ENCODE results near the gene SLC6A20.

Gene SLC6A20

DNA sequence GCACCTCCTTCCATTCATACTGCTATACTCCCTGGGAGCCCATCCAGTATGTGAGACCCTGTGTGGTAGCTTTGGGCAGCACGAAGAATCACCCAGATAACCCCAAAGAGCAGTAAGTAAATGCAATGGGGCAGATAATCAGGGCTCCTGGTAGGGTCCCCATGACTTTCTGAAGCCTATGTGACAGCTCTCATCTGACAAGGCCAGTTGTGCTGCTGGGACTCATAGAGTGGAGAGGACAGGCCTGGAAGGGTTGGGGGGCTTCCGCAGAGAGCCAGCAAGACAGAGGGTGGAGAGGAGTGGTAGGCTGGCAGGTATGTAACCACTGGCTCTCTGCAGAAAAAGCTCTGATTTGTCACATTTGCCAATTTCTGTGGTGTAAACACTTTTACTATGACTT lies 3.2 kb upstream of the SLC6A20 start:
- DNase-seq, result no peak

DNA sequence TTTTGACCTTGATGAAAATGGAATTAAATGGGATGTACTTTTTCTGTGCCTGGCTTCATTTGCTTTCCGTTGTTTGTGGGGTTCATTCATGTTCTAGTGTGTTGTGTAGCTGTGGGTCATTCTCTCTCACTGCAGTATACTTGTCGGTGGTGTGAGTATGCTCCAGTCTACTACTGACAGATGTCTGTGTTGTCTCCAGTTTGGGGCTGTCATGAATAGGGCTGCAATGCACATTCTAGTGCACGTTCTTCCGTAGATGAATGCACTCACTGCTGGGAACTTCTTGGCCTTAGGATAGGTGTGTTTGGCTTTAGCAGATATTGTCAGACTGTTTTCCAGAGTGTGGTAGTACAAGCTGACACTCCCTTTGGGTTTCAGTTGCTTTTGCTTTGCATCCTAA lies 1.7 kb upstream of the SLC6A20 start:
- no peak for DNase-seq

DNA sequence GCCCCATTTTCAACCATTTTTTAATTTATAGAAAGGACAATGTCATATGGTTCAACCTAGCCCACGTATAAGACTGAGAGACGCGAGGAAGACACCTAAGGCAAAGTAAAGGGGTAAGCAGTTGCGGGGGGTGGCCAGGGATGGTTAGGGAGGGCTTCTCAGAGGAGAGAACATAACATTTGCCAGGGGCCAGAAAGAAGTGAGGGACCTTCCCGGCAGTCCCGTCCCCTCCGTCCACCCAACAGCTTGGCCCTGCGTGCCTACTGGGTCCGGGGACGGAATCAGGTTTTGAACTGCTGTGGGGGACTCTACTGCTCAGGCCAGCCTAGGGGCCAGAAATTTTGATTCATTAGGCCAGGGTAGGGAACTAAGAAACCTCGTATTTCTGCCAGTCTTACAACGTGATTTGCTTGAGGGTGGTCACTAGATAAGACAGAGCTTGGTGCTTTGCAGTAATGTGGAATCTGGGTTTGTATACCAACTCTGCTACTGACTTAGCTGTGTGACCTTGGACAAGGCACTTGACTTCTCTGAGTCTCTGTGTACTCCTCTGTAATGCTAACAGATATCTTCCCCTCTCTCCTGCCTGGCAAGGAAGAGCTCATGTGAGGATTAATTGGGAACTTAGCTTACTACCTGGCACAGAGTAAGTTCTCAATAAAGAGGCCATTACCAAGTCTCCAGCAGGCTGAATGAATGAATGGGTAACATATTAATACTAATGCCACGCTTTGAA lies 734 bp upstream of the SLC6A20 start:
- no peak for DNase-seq

DNA sequence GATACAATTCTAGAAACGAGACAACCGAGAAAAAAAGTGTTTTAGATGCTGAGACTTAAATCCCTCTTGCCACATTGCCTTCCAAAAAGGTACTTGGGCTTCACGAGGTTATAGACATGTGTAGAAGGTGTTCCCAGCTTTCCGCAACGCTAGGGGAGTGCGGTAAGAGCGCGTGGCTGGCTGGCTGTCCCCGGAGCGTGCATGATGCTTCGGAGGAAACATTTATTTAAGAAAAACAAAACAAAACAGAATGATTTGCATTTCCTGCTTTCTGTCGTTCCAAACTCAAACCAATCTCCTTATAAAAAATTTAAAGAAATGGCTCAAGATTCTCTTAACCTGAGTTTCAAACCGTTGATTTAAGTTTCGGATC lies 841 bp downstream of the SLC6A20 start:
- DNase-seq, result no peak

DNA sequence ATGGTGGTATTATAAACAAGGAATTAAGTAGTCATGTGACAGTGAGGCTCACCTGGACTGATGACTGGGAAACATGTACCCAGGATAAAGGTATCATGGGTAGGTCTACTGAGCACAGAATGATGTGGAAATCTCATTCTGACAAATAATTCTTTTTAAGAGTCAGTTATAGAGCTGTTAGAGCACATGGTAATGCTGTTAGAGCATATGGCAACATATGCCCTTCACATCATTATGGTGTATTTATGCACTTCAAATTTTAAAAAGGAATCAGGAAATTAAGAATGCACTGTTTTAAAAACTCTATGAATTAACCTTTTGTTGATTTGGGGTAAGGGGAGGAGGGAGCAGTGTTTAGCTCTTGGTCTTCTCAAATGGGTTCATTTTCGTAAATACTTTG lies 1.7 kb downstream of the SLC6A20 start:
- DNase-seq, result no peak

DNA sequence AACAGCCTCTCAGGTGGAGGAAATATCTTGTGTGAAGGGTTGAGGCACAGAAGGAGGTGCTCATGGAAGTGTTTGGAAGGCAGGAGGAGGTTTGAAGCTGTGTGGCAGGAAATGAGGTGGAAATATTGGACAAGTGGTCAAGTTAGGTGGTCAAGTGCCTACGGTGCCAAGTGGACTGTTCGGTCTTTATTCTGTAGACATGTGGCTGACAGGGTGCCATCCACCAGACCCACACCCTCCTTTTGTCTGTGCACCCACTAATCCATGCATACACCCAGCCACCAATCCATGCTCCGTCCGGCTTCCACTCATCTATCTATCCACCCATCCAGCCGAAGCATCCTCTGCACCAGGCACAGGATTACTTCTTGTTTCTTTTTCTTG lies 2.2 kb downstream of the SLC6A20 start:
- DNase-seq, result no peak

DNA sequence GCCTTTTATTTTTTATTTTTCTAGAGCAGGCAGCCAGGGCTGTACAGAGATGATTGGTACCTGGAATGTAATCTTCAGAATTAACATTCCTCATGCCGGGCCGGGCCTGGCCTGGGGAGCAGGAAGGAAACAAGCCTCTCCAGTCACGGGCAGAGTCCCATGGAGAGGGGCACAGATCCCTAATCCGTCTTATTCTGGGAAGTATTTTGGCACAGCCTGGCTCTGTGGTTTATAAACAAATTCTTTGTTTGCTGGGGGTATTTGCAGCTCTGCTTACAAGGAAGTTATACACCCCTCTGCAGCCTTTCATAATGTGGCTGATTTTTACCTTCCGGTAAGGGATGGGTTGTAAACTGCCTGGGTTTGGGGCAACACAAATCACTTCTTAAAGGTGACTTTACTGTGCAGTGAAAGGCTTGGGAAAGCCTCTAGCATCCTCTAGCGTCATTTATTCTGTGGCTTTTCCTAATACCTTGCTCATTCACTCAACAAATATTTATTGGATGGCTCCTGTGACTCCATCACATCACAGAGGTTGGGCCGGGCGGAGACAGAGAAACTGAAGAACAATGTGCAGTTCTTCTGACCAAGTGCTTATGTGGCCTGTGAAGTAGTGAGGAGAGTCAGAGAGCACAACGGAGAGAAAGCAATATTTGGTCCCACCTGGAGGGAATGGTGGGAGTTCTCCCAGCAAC lies 2.7 kb downstream of the SLC6A20 start:
- no peak for DNase-seq

DNA sequence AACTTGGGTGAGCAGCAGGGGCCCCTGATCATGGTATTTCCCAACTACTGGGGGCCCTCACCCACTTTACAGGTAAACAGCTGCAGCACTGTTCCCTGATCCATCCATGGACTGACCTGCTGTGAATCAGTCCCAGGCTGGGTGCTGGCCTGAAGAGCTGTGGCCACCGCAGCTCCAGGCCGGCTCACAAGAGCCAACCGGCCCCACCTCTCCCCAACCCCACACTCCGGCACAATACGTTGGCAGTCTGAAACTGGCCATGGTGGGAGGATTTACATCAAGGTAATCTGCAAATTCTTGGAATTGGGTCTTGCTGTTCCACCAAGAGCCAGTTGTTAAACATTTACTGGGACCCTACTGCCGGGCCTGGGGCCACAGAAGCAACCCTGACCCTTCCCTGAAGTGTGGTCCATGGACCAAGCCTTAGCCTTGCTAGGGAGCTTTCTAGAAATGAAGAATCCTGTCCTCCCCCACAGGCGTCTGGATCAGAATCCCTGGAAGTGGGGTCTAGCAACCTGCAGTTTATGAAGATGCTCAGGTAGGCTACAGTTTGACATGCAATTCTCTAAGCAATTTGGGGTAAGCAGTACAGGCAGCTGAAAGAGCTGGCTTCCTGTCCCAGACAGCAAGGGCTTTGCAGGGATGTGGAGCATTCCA lies 3.7 kb downstream of the SLC6A20 start:
- no peak for DNase-seq

DNA sequence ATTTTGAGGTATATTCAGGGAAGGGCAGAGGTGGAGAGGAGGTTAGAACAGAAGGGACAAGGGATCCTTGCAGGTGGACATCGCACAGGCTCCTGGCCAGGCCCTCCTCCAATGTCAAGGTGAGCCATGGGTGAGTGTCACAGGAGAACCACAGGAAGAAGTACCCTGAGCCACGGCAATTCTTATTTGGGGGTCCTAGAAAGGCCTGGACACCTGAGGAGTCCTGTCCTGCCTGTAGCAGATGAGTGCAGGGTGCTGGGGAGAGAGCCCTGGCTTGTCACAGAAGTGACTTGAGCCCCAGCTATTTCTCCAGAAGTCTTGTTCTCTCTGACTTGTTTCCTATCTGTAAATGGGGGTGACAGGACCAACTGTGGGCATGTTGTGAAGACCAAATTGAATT lies 4.3 kb downstream of the SLC6A20 start:
- no peak for DNase-seq

DNA sequence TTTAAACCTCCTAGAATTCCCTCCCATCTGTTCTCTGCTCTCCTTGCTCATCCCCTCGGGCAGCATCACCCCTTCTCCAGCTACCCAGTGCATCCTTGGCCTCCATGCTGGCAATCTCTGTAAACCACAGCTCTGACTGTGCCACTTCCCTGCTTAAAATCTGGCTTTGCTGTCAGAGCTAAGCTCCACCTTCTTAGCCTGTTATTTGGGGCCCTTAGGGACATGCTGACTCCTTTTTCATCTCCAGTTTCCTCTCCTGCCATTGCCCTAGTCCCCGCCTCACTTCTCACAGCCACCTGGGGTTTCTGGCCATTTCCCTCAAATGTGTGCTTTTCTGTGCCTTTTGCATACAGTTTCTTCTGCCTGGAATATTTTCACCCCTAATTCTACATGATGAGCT lies 5.7 kb downstream of the SLC6A20 start:
- DNase-seq, result no peak

DNA sequence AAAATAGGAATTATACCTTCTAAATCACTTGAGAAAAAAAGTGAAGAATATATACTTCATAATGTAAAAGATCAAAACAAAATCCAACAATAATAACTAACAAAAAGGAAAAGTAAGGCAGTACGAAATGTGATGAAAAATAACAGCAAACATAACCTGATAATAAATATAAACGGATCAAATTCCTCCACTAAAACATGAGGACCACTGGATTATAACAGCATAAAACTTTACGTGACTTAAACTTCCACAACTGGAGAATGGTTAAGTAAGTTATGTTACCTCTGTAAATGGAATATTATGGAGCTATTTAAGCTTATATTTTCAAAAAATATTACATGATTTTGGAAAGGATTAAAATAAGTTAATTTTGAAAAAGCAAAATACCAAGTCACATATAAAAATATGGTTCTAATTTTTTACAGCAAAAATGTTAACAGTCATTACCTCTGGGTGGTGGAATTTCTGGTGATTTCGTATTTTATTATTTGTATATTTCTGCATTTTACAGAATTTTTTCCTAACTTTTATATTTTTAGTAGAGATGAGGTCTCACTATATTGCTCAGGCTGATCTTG lies 7.0 kb downstream of the SLC6A20 start:
- DNase-seq, result no peak

DNA sequence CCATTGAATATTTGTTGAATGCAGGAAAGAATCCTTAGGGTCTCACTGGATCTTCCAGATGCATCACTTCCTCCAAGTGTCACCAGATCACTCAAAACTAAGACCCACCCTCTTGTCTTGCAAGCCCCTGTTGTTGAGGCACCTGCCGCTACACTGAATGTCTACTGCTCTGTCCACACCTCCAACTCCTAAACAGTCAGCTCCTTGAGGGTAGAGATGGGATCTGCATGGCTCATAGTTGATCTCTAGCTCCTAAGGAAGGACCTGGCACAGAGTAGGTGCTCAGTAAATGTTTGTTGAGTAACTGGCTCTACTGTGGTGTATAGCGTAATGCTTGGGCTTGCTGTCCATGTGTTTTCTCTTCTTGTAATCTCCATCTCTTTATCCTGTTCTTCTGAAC lies 8.8 kb downstream of the SLC6A20 start:
- DNase-seq, result no peak

DNA sequence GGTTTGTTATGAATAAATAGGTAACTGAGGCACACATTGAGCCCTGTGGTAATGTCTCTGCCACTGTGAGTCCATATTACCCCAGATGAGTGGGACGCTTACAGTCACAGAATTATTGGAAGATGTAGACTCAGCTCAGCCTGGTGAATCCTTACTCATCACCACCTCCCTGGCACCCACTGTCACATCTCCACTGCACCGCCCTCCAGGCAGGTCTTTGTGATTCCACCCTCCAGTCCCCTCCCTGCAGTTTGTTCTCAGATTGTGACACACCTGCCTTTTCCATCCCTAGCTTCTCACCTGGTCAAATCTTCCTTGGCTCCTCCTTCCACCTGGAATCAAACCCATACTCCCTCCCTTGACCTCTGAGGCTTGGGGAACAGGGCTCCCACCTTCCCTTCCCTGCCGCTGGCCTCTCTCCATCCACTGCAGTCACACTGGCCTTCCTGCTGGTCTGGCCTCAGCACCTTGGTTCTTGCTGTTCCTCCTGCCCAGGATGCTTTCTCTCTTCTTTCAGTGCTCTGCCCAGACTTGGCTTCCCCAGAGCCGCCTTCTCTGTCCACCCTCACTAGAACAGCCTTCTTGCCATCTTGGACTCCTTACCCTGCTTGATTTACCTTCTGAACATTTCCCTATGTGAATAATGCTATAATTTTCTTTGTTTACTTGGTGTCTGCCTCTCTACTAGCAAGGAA lies 9.4 kb downstream of the SLC6A20 start:
- DNase-seq, result no peak

DNA sequence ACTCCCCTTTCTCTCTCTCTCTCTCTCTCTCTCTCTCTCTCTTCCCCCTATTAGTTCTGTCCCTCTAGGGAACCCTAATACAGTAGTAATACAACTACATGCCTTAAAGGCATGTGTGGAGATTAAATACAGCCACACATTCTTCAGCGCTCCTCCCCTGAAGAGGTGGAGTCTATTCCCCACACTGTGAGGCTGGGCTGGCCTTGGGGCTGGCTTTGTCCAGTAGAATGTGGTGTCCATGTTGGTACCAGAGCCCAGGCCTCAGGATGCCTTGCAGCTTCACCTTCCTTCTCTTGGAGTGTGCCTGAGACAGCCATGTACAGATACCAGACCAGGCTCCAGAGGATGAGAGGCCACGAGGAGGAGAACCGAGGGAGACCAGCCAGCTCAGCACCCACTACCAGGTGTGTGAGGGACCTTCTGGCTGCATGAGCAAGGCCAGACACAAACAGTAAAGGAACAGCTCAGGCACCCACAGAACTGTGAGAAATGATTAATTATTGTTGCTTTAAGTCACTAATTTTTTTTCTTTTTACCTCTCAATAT lies 10.7 kb downstream of the SLC6A20 start:
- DNase-seq, result no peak

DNA sequence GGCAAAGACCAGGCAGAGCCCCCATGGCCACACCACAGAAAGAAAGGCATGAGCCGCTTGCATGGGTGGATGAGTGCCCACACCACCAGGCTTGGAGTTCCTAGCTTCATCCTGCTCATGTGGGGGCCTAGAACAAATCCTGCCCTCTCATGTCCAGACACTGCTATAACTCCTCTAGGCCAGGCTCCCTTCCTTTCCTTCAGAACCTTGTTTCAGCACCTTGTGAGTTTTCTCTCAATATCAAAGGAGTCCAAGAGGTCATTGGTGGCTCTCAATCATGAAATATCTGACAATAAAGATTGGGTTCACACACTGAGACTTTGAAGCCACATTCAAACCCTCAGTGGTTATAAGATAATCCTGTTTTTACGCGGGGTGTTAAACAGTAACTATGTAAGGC lies 12.7 kb downstream of the SLC6A20 start:
- no peak for DNase-seq

DNA sequence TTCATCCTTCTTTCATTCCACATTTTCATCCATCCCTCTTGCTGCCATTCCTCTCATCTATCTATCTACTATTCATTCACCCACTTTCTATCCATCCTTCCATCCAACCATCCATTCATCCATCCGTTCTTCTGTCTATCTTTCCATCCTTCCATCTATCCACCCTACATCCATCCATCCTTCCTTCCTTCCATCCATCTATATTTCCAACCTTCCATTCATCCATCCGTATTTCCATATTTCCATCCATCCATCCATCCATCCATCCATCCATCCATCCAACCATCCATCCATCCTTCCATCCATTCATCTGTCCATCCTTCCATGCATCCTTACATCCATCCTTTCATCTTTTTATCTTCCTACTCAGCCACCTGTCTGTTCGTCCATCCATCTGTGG lies 14.0 kb downstream of the SLC6A20 start:
- DNase-seq, result no peak

DNA sequence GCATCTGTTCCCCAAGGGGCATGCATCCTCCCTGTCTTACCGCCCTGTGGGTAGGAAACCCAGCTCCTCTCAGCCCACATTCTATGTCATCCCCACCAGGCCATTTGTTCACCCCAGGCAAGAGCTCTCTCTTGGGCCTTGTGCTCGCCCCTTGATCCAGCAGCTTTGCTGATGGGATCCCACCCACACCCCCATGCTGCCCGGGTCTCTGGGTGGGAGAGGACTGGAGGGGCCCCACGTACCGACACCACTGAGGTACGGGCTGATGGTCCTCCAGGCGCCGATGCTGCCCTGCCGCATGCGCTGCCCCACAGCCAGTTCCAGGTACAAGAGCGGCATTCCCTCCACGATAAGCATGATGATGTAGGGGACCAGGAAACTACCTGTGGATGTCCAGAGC lies 14.5 kb downstream of the SLC6A20 start:
- DNase-seq, result no peak

DNA sequence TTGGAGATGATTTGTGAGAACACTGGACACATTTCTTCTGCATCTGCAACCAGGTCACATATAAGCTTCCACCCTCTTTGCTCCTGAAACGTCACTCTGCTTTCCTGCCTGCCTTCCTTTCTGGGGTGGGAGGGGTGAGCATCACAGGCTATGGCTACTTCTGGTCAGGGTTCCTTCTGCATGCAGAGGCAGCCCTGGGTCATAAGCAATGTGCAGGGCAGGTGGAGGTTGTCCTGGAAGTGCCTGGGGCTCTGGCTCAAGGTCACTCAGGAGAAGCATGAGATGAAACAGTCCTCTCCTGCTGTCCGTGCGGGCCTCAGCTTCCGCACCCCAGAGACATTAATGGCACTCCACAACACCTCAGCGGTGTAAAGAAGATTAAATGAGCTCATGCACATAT lies 15.1 kb downstream of the SLC6A20 start:
- no peak for DNase-seq

DNA sequence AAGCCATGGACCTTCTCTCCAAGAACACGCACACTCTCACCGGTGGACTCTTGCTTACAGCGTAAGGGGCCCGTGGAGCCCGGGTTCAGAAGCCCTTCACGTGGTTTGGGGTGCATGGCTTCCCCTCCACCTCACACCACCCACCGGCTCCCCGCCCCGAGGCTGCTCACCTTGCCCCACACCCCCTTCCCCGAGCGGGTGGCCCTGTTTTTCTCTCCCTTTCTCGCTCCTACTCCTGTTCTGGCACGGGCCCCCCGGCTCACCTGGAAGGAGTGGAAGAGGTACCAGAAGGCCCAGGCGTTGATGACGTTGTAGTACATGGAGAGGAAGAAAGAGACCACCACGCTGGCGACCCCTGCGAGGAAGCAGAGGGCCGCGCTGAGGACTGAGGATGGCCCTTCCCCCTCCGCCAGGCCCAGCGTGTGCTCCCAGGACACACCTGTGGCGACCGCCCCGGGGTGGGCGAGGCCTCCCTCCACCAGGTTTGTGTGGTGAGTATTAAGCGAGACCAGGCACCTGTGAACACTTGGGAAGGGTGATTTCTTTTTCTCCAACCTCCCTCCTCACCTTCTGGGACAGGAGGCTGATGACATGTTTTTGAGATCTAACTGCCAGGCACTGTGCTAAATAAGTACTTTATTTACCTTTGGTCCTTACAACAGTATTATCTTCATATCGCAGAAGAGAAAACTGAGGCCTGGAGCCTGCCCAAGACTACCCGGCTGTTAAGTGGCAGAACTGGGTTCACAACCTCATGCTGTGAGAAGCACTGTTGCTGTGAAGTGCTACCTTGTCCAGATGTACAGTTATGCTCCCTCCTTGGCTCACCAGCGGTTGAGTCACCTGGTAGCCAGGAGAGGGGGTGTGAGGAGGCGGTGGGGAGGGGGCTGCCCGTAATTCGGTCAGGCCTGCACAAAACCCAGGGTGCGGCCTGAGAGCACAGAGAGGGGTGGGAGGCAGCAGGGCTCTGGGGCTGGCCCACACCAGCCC lies 16.3 kb downstream of the SLC6A20 start:
- DNase-seq, result no peak

DNA sequence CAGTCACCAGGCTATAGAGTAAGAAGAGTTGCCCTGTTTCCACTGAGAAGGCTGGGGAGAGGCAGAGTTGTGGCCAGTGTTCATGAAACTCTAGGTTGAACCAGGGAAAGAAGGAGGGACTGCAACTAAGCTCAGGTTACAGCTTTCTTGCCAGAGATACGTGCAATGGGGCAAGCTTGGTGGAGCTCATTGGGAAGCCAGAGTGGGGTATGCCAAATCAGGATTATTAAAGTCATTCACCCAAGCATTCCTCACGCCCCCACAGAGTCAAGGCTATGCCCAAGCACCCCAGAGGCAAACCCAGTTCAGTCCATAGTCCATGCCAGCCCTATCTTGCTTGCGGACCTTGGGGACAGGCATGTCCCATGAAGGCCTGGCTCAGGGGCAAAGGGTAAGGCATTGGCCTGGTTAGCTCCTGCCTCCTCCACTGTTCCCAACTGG lies 17.6 kb downstream of the SLC6A20 start:
- no peak for DNase-seq

DNA sequence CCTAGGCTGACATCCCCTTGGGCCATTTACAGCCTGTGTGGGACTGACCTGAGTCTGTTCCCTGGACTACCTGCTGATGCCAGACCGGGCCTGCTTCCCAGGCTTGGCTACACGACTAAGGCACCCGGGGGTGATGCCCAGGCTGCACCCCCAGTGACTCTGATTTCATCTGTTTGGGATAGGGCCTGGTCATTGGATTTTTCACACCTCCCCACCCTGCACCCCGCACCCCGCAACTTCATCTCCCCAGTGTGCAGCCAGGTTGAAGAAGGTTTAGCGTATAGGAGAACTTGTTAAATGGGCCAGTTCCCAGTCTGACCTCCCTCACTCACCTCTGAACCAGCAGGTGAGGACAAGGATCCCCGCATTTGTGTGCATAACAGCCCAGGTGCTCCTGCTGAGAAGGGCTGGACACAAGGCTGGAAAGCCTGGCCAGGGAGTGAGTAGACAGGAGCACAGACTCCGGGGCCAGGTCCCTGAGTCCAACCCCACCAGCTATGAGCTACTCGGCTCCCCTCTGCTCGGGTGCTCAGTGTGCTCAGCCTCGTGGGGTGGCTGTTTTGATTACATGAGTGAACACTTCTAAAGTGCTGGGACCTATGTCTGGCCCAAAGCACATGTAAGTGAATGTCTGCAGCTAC lies 18.5 kb downstream of the SLC6A20 start:
- DNase-seq, result no peak

All from NCI-H1417 treated with DMSO at 0.1 percent for 48 hours (cell line).